Prostate gland (tissue), 2 donors: Measurements from ENCODE around the gene MRGPRD. TPM values are rescaled to one million over a fixed set of nuclear protein-coding genes. Genes with fewer than 3 reads are reported as not detected.
"Not testable (repeated sequence)": the region's sequence is repeated elsewhere in the genome, so short reads cannot be mapped to it uniquely, and the experiment has no call there.

ENCODE experiments used
- DNase-seq: peaks from one replicate; pipeline ENCODE4 v3.0.0-alpha.2; 2019; ENCODE audit warnings: low spot score
- H3K27ac ChIP-seq, 2 donors: fragments of 200-600 bp; sonication (generic); 2 replicates each; pipeline ENCODE4 v1.5.1; 2017 to 2019
- H3K27me3 ChIP-seq: fragments of 200-600 bp; sonication (generic); replicated peaks from 2 replicates; pipeline ENCODE4 v1.5.1; 2019; ENCODE audit not compliant: insufficient read depth
- H3K36me3 ChIP-seq, 2 donors: fragments of 200-600 bp; sonication (generic); 1 replicate in 1 of 2; 2 replicates in 1 of 2; pipeline versions ENCODE4 v1.5.1 to v1.8.1; 2017 to 2019
- H3K4me1 ChIP-seq: fragments of 200-600 bp; sonication (generic); replicated peaks from 2 replicates; pipeline ENCODE4 v1.5.1; 2019
- H3K4me3 ChIP-seq, 2 donors: fragments of 200-600 bp; sonication (generic); 2 replicates each; pipeline ENCODE4 v1.5.1; 2017 to 2019
- H3K9me3 ChIP-seq: fragments of 200-600 bp; sonication (generic); 2 replicates; pipeline ENCODE4 v1.5.1; 2017
- CTCF ChIP-seq, 4 experiments: fragments of 200-600 bp in 2 of 4; fragments of 450-650 bp in 2 of 4; sonication (generic) in 2 of 4; IDR thresholded peaks; 1 replicate in 3 of 4; 2 replicates in 1 of 4; pipeline ENCODE4 v1.5.1; 2016 to 2019; ENCODE audit warnings: antibody characterized with exemption in 4 of 4, mild to moderate bottlenecking in 2 of 4, moderate library complexity in 2 of 4
- POLR2A ChIP-seq: fragments of 450-650 bp; IDR thresholded peaks from one replicate; pipeline ENCODE4 v1.6.1; 2016; ENCODE audit warnings: antibody characterized with exemption, mild to moderate bottlenecking
- POLR2AphosphoS5 ChIP-seq: sonication (generic); formaldehyde crosslinking; IDR thresholded peaks from one replicate; pipeline ENCODE4 v1.6.1; 2017; ENCODE audit warnings: antibody characterized with exemption
- WGBS: methylation state at CpG from one replicate; pipeline ENCODE4 v1.1.5; 2018; 5-methylcytosine and 5-hydroxymethylcytosine counted together
- intact Hi-C: fragments of 100-400 bp; cut with DNase I; formaldehyde crosslinking; loops from one replicate; pipeline ENCODE4 v1.14.2; 2022
- total RNA-seq, 2 donors: library from RNA; depleted of rRNA; stranded (reverse); fragments of >200 nt; gene quantifications; one replicate each; pipeline ENCODE4 v1.1.0, GENCODE V29; 2016

Gene MRGPRD
- total RNA-seq, 2 donors from 2014 or later, result not detected

GRCh38 chr11:69000831-69001242 is 20.1 kb upstream of the MRGPRD start:
- intact Hi-C loops, result no loop called here
- TF ChIP-seq POLR2AphosphoS5 (peak; percentile 49), POLR2A (no peak), CTCF (IDR thresholded peaks at IDR 0.05) (peak in 2 of 4 experiments; percentile 45 to 49)
- no peak for DNase-seq
- Histone ChIP-seq H3K27me3 (no peaks in the 10 kb centered on the region), H3K27ac (peak overlapping the region; percentile 56 to 60), H3K9me3 (no peaks in the 10 kb centered on the region), H3K36me3 (no peaks in the 10 kb centered on the region), H3K4me1 (peaks cover 6% of the 10 kb centered on the region), H3K4me3 (no peak overlapping the region)
- 22% methylated on average over 8 of the region's 8 CpGs for WGBS

- H3K9me3 ChIP-seq, result no peaks in the 10 kb centered on the region
- no peak overlapping the region for H3K4me3 ChIP-seq
- H3K27me3 ChIP-seq, result no peaks in the 10 kb centered on the region
- H3K36me3 ChIP-seq, result no peaks in the 10 kb centered on the region
- DNase-seq, result no peak
- H3K4me1 ChIP-seq, result peaks cover 6% of the 10 kb centered on the region
- 70% methylated on average over 5 of the region's 5 CpGs for WGBS
- no peak for TF ChIP-seq POLR2A
- no peak for TF ChIP-seq POLR2AphosphoS5
- no peak for TF ChIP-seq CTCF (IDR thresholded peaks at IDR 0.05)
- peak overlapping the region; percentile 56 to 60 for H3K27ac ChIP-seq
- intact Hi-C loops, result no loop called here
Observed at GRCh38 chr11:69000391-69000790, 19.6 kb upstream of the MRGPRD start.

- H3K27me3 ChIP-seq, H3K4me3 ChIP-seq, H3K9me3 ChIP-seq, intact Hi-C loops, DNase-seq, H3K4me1 ChIP-seq, H3K36me3 ChIP-seq: not testable (repeated sequence)
- 94% methylated on average over 12 of the region's 12 CpGs for WGBS
- peak overlapping the region; percentile 56 to 60 for H3K27ac ChIP-seq
Observed at GRCh38 chr11:68999748-69000355, 19.1 kb upstream of the MRGPRD start.

- Histone ChIP-seq H3K4me1 (peaks cover 3% of the 10 kb centered on the region), H3K36me3 (no peaks in the 10 kb centered on the region), H3K27me3 (no peaks in the 10 kb centered on the region), H3K4me3 (no peak overlapping the region), H3K27ac (peak overlapping the region; percentile 56 to 60), H3K9me3 (no peaks in the 10 kb centered on the region)
- intact Hi-C loops, result no loop called here
- 91% methylated on average over 8 of the region's 8 CpGs for WGBS
- TF ChIP-seq CTCF (IDR thresholded peaks at IDR 0.05) (no peak), POLR2A (no peak), POLR2AphosphoS5 (no peak)
- DNase-seq, result no peak
Observed at GRCh38 chr11:68999093-68999747, 18.4 kb upstream of the MRGPRD start.

- H3K4me1 ChIP-seq, result peaks cover 3% of the 10 kb centered on the region
- intact Hi-C loops, result no loop called here
Observed at GRCh38 chr11:68998390-68998911, 17.7 kb upstream of the MRGPRD start.

More at GRCh38 chr11:68998390-68998911, 17.7 kb upstream of the MRGPRD start:
- TF ChIP-seq CTCF (IDR thresholded peaks at IDR 0.05) (no peak), POLR2AphosphoS5 (no peak), POLR2A (no peak)
- DNase-seq, result no peak
- WGBS, result 42% methylated on average over 13 of the region's 13 CpGs
- H3K27ac ChIP-seq, result peak overlapping the region in 1 of 2 donors; percentile 33
- H3K27me3 ChIP-seq, result no peaks in the 10 kb centered on the region
- no peak overlapping the region for H3K4me3 ChIP-seq
- no peaks in the 10 kb centered on the region for H3K36me3 ChIP-seq
- H3K9me3 ChIP-seq, result no peaks in the 10 kb centered on the region
